NCI-H2107 (cell line): ENCODE data around the gene TRPT1.
"Not testable (repeated sequence)": the region's sequence is repeated elsewhere in the genome, so short reads cannot be mapped to it uniquely, and the experiment has no call there.

ENCODE experiments used
- DNase-seq: peaks from one replicate; lab custom pipeline; 2025; lab: John Stamatoyannopoulos, UW

Gene TRPT1

GRCh38 chr11:64258356-64258755 lies 32.4 kb upstream of the TRPT1 start:
- no peak for DNase-seq

DNA sequence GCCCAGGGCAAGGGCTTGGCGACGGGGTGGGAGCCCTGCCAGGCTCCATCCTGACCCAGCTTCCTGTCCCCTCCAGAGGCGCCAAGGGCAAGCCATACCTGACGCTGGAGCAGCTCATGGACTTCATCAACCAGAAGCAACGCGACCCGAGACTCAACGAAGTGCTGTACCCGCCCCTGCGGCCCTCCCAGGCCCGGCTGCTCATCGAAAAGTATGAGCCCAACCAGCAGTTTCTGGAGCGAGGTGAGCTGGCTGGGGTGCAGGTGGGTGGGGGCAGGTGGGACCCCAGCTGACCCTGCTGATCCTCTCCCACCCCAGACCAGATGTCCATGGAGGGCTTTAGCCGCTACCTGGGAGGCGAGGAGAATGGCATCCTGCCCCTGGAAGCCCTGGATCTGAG lies 30.3 kb upstream of the TRPT1 start:
- no peak for DNase-seq

DNA sequence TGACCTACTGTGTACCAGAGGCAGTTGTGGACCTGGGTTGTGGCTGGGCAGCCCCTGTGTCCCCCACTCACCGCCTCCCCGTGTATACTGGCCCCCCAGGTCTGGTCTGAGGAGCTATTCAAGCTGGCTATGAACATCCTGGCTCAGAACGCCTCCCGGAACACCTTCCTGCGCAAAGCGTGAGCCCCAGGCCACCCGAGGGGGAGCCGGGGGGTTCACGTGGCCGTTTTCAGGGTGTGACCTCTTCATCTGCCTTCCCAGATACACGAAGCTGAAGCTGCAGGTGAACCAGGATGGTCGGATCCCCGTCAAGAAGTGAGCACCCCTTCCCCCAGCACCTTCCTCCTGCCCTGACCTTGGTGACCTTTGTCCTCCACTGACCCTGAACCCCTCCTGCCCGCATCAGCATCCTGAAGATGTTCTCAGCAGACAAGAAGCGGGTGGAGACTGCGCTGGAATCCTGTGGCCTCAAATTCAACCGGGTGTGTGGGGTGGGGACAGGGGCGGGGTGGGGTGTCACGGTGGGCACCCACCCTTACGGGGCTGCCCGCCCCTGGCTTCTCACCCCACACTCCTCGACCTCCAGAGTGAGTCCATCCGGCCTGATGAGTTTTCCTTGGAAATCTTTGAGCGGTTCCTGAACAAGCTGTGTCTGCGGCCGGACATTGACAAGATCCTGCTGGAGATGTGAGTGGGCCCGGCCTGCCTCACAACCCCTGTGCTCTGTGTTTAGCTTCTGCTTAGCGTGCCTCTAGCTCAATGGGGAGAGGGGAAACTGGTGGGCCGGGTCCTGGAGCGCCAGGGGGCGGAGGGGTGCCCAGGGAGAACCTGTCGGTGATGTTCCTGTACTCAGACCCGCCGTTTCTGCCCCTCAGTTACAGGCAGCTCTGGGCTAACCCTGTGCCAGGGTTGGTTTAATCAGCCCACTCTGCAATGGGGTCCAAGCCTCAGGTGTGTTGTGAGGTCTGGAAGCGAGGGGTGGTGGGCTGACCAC lies 29.4 kb upstream of the TRPT1 start:
- no peak for DNase-seq

- DNase-seq: no peak
Measured at GRCh38 chr11:64254326-64254725, 28.3 kb upstream of the TRPT1 start.

- no peak for DNase-seq
Measured at GRCh38 chr11:64253481-64253880, 27.5 kb upstream of the TRPT1 start.

DNA sequence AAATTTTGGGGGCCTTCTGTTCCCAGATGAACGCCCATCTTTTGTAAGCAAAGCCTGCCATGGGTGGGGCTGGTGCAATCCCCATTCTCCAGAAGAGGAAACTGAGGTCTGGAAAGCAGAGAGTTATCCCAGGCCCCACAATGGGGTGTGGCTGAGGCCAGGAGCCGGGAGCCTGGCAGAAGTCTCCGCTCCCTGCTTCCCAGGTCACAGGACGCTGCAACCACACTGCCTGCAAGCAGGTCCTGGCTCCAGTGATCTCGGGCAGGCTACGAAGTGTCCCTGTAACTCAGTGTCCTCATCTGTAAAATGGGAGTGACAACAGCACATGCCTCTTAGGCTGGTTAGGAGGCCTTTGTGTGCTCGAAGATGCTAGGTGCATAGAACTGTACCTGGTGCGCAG lies 27.1 kb upstream of the TRPT1 start:
- DNase-seq: no peak

DNA sequence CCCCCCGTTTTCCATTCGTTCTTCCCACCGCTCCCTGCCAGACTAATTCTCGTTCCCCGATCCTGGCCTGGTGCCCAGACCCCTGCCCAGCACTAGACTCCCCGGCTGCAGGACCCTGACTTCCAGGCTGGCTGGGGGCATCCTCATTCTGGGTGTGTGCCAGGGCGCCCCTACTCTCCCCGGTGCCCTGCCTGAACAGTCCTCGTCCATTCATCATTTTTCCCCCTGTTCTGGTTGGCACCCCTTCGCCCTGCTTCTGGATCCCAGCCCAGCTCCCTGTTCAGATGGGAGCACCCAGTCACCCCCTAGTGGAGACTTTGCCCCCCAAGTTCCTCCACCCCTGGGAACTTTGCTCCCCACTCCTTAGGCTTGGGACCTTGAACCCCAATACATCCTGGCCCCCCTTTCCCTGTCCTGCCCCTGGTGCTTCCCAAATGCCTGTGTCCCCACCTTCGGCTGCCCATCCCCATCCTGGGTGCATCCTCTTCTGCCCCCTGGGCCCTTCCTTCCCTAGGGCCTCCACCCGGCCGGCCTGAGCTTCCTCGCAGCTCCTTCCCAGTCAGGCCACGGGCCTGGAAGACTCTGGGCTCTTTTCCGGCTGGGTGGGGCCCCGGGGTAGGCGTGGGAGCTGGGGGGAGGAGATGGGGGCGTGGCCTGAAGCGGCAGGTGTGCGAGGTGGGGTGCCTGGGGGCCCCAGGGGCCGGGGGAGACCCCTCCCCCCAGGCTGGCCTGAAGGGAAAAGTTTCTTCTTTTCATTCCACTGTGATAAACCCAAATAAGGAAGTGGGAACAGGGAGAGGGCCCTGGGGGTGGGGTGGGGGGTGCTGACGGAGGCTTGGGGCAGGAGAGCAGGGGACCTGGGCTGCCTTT lies 26.3 kb upstream of the TRPT1 start:
- no peak for DNase-seq

DNA sequence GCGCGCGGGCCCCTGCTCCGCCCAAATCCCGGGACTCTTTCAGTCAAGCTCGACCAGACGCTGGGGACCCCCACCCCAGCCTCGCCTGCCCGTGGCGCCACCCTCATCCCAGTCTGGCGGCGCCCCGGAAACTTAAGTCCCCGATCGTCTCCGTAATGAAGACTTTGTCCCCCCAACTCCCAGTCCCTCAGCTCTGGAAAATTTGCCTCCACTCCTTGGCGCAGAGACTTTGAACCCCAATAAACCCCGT lies 25.7 kb upstream of the TRPT1 start:
- no peak for DNase-seq

GRCh38 chr11:64251016-64251752 lies 25.2 kb upstream of the TRPT1 start, which contains the start of gene PLCB3:
Gene PLCB3, plus strand, starts transcription at chr11:64251530. Its CDS starts 120 bp downstream, at chr11:64251650.
- DNase-seq: no peak

GRCh38 chr11:64250415-64251015 lies 24.5 kb upstream of the TRPT1 start:
- no peak for DNase-seq

GRCh38 chr11:64249563-64250414 lies 23.8 kb upstream of the TRPT1 start:
- no peak for DNase-seq

DNA sequence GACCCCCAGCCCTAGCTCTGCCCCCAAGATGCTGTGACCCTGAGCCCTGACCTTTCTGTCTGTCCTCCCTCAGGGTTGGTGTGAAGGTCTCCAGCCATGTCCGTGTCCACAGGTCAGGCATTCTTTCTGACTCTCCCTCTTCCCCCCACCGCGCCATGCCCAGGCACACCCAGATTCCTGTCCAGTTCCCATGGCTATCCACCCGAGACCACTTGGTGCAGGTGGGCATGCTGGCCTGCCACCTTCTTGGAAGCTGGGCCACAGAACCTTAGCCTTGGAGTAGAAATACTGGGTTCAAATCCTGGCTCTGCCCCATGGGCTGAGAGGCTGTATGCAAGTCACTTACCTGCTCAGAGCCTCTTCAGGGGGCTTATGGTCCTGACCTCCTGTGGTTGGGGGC lies 23.1 kb upstream of the TRPT1 start:
- DNase-seq: no peak

- no peak for DNase-seq
Measured at GRCh38 chr11:64248578-64248977, 22.6 kb upstream of the TRPT1 start.

DNA sequence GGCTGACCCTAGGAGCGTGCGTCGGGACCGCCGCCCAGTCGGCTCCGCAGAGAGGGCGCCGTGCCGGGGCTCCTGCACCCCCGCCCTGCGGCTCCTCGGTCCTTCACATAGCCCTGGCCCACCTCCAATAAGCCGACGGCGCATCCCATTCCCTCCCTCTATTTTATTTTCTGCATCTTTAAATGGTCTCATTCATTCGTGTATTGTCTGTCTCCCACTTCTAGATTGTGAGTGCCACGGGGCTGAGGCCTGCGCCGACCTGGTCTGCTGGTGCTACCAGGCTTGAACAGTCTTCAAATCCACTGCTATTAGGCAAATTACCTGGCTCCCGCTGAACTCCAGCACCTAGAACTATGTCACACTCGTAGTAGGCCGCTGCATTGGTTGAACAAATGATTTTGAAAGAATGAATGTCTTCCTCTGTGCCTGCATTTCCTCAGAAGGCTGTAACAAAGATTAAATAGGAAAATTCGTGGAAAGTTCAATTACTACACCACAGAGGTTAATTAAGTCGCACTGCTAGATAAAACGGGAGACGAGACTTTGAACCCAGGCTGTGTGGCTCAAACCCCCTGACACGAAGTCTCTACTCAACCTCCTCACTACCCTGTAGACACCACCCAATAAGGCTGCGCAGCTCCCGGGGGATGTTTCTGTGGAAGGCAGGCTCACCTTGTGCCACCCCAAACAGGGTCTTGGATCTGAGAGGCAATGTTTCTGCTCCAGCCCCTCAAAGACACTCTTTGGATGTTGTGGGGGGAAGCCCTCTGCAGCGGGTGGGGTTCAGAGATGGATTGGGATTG lies 21.9 kb upstream of the TRPT1 start:
- no peak for DNase-seq

DNA sequence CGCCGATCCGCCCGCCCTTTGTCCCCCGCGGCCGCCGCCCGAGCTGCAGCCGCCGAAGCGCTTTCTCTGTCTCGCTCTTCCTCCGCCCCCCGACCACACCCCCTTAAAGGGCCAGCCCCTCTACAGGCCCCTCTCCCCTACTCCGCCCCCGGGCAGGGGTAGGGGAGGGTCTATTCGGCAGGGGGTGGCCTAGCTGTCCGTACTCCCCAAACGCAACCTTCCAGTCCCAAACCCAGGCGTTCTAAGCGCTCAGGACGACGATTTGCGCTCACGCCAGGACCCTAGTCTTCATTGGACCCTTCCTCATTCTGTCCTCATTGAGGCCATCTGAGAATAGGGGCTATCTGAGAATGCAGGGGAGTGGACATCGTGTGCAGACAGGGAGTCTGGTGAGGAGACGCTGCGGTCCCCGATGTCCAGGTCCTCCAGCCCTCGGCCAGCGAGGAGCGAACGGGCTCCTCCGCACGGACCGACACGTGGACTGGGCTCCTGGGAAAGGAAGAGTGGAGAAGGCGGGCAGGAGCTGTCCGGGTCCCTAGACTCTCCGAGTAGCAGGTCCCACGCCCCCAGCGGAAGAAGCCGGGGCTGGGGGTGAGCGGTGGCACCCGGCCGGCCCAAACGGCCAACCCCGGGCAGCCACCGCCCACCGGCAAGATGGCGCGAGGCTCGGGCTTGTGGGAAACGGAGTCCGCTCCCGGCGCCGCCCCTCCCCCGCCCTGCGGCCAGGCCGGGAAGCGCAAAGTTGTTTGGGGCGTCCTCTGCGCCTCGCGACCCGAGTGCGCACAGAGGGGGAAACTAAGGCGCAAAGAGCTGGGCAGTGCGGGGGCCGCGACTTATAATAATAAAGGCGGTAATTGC lies 21.1 kb upstream of the TRPT1 start, which contains the start of gene PPP1R14B:
Gene PPP1R14B (minus strand): TSS at position 73 of the 858 bp plus-strand sequence. CDS start 270 bp downstream, outside the sequence.
- peak; percentile 61 for DNase-seq

- not testable (repeated sequence) for DNase-seq
Measured at GRCh38 chr11:64246621-64246870, 20.6 kb upstream of the TRPT1 start.

DNA sequence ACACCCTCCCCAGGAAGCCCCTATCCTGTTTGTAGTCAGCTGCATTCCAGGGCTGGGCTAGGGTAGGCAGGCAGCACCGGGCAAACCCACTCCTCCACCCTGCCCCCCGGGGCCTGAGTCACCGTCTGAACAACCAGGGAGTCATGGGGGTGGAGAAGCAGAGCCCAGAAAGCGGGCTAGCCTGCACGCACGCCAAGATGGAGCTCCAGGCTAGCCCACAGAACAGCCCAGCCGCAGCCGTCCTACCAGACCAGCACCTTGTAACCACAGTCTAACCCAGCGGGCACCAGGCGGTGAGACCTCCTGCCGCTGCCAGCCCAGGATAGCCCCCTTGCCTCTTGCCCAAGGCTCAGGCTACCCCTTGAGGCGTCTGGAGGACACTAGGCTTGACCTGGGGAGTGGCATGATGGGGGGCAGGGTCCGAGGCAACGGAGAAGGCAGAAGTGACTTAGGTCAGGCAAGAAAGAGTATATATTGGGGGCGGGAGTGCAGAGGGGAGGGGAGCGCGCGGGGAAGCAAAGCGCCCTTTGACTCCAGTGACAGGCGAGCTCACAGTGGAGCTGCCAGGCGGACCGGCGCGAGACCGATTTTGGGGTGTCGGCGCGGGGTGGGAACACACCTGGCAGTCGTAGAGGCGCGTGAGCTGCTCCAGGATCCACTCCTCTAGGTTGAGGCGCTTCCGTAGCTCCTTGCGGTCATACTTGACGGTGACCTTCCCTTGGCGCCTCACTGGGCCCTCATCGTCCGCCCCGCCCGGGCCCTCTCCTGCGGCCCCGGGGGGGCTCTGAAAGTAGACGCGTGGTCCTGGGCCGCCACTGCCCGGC lies 20.0 kb upstream of the TRPT1 start:
- DNase-seq: no peak

DNA sequence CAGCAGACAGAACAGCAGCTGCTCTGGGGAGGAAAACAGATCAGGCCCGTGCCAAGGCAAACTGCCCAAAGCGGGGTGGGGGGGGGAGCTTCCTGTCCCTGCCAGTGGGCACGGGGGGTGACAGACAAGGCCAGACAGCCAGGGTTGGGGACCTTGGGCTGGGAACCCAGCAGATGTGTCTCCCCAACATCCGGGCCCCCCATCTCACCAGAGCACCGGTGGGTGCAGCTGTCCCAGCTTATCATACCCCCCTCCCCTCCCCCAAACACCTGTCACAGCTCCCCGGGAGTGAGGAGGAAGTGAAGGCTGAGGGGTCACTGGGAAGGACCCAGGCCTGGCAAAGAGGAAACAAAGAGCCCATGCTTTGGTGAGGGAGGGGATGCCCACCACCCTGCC lies 19.4 kb upstream of the TRPT1 start:
- no peak for DNase-seq
